ENCODE measurements around the gene PTPRA.
A peak's percentile ranks its signal among the peaks of the same experiment; 100 is the strongest.
"Not testable (repeated sequence)": the region's sequence is repeated elsewhere in the genome, so short reads cannot be mapped to it uniquely, and the experiment has no call there.

The PTPRA gene

DNA sequence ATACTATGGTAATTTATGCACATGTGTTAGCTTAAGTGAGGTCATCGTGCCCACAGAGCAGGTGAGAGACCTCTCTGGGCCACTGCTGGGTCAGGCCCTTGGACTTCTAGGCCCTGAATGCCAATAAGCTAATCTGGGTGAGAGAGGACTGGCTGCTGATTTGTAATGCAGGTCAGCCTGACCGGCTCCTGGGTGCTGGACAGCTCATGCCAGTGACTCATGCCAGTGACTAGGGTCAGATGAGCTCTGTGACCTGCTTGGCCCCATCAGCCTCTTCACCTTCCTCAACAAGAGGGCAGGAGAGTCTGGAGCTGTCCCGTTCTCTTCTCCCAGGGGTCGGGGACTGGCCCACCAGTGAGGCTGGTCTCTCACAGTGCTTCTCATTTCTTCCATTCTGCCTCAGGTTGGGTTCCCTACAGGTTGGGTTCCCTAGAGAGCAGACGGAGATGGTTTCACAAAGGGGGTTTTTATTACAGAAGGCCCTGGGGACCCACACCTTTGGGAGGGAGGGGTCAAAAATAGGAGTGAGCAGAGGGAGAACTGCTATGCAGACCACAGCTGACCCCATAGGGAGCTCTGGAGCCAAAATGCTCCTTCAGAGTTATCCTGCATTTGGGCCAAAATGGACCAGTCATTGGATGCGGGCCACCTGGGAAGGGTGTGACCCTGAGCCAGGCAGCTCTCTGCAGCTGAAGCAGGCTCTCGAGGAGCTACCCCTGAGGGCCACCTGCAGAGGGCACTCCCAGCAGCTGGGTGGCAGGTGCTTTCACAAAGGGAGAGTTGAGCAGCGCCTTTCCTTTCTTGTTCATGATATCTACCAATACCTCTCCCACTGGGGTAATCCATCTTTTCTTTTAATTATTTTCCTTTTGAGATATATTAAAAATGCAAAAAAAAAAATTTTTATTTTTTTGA lies 196.0 kb downstream of the PTPRA start:
- 0 out of 2 replicates have a peak, but pooled peaks have one; percentile 3 for TF ChIP-seq CTCF (IDR thresholded peaks at IDR 0.05; ENCODE audit: control insufficient read depth, extremely low read depth, insufficient read depth)
- no peak overlapping the region for H3K4me3 ChIP-seq (ENCODE audit: low read depth, low read length)
- DNase-seq (ENCODE audit: low read depth) = no peak

- DNase-seq (ENCODE audit: low read depth) = no peak
- no peak overlapping the region for H3K4me3 ChIP-seq (ENCODE audit: low read depth, low read length)
- TF ChIP-seq CTCF (IDR thresholded peaks at IDR 0.05; ENCODE audit: control insufficient read depth, extremely low read depth, insufficient read depth) = no peak
Observed at GRCh38 chr20:3070725-3071124, 197.4 kb downstream of the PTPRA start.

DNA sequence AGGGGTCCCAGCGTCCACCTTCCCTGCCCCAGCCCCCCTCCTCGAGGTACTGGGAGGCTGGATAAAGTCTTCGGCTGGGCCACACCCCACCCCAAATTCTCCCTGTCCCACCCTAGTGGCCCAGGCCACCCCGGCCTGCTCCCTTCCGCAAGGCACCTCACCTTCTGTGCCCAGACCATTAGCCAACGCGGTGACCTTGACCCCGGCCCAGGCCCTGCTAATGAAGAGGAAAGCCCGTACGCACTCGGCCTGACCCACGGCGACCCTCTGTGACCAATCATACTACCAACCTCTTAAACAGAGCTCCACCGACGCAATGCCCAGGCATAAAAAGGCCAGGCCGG lies 198.0 kb downstream of the PTPRA start:
- no peak overlapping the region for H3K4me3 ChIP-seq (ENCODE audit: low read depth, low read length)
- TF ChIP-seq CTCF (IDR thresholded peaks at IDR 0.05; ENCODE audit: control insufficient read depth, extremely low read depth, insufficient read depth) = no peak

DNA sequence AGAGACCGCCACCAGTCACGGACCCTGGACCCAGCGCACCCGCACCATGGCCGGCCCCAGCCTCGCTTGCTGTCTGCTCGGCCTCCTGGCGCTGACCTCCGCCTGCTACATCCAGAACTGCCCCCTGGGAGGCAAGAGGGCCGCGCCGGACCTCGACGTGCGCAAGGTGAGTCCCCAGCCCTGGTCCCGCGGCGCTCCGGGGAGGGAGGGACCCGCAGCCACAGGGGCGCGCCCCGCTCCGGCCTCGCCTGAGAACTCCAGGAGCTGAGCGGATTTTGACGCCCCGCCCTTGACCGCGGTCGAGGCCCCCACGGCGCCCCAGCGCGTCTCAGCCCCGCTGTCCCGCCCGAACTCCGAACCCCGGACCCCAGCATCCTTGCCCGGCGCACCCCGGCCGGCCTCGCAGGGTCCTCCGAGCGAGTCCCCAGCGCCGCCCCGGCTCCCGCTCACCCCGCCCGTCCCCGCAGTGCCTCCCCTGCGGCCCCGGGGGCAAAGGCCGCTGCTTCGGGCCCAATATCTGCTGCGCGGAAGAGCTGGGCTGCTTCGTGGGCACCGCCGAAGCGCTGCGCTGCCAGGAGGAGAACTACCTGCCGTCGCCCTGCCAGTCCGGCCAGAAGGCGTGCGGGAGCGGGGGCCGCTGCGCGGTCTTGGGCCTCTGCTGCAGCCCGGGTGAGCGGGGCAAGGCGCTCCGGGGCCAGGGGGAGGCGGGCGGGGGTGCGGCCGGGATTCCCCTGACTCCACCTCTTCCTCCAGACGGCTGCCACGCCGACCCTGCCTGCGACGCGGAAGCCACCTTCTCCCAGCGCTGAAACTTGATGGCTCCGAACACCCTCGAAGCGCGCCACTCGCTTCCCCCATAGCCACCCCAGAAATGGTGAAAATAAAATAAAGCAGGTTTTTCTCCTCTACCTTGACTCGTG lies 198.6 kb downstream of the PTPRA start, which contains the start of gene OXT:
TSS of gene OXT (plus strand) at position 11 of the 920 bp plus-strand sequence. CDS start at position 47, 36 bp downstream.
- DNase-seq (ENCODE audit: low read depth) = no peak
- TF ChIP-seq CTCF (IDR thresholded peaks at IDR 0.05; ENCODE audit: control insufficient read depth, extremely low read depth, insufficient read depth) = no peak
- H3K4me3 ChIP-seq (ENCODE audit: low read depth, low read length) = no peak within 1 kb of the TSS

More for the DNA sequence above, 198.0 kb downstream of the PTPRA start:
- DNase-seq (ENCODE audit: low read depth) = no peak

GRCh38 chr20:3072530-3073250 lies 199.4 kb downstream of the PTPRA start:
- H3K4me3 ChIP-seq (ENCODE audit: low read depth, low read length) = no peak overlapping the region

DNA sequence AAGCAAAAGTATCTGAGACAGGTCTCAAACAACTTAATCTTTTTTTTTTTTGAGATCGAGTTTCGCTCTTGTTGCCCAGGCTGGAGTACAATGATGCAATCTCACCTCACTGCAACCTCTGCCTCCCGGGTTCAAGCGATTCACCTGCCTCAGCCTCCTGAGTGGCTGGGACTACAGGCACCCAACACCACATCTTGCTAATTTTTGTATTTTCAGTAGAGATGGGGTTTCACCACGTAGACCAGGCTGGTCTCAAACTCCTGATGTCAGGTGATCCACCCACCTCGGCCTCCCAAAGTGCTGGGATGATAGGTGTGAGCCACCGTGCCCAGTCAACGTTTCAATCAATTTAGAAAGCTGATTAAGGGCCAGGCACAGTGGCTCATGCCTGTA lies 200.0 kb downstream of the PTPRA start:
- not testable (repeated sequence) for DNase-seq (ENCODE audit: low read depth); H3K4me3 ChIP-seq (ENCODE audit: low read depth, low read length)

More at GRCh38 chr20:3072530-3073250, 199.4 kb downstream of the PTPRA start:
- TF ChIP-seq CTCF (IDR thresholded peaks at IDR 0.05; ENCODE audit: control insufficient read depth, extremely low read depth, insufficient read depth) = no peak
- no peak for DNase-seq (ENCODE audit: low read depth)
